SU-DHL-6 (cell line): ENCODE data around the gene IKZF2.

Experiments used
- H2AFZ ChIP-seq: fragments of 200-600 bp; sonication (generic); 2 replicates; pipeline ENCODE4 v1.6.1; 2014; ENCODE audit warnings: low read depth, mild to moderate bottlenecking, moderate library complexity, mixed read lengths, antibody characterized with exemption, low read length; ENCODE audit not compliant: severe bottlenecking
- H3F3A ChIP-seq: fragments of 200-600 bp; shearing (Covaris generic); 2 replicates; pipeline ENCODE4 v1.6.0; 2016; ENCODE audit warnings: antibody characterized with exemption, mild to moderate bottlenecking; ENCODE audit not compliant: insufficient read depth
- H3K27ac ChIP-seq: fragments of 200-600 bp; sonication (generic); 2 replicates; pipeline ENCODE4 v1.5.1; 2016; ENCODE audit warnings: low read depth, mild to moderate bottlenecking, low read length, moderate library complexity, mixed read lengths
- H3K27me3 ChIP-seq: fragments of 200-600 bp; sonication (generic), shearing (Covaris generic); 2 replicates; pipeline ENCODE4 v1.6.0; 2014; ENCODE audit warnings: mild to moderate bottlenecking, low read length
- H3K36me3 ChIP-seq: fragments of 200-600 bp; sonication (generic); 2 replicates; pipeline ENCODE4 v1.6.1; 2014; ENCODE audit warnings: mild to moderate bottlenecking, low read length, mixed read lengths
- H3K4me2 ChIP-seq: fragments of 300-600, 200-600 bp; shearing (Covaris generic), sonication (generic); 2 replicates; pipeline ENCODE4 v1.6.0; 2014; ENCODE audit warnings: low read length, low read depth, mild to moderate bottlenecking; ENCODE audit not compliant: poor library complexity, severe bottlenecking
- H3K4me3 ChIP-seq: fragments of 200-600 bp; sonication (generic); 2 replicates; pipeline ENCODE4 v1.5.1; 2014; ENCODE audit warnings: antibody characterized with exemption, low read length, mild to moderate bottlenecking, mixed read lengths; ENCODE audit not compliant: insufficient read depth, poor library complexity, severe bottlenecking
- H3K79me2 ChIP-seq: fragments of 200-600 bp; sonication (generic); 2 replicates; pipeline ENCODE4 v1.6.1; 2014; ENCODE audit warnings: mild to moderate bottlenecking, low read length, moderate library complexity; ENCODE audit not compliant: insufficient read depth
- H3K9ac ChIP-seq: fragments of 200-600 bp; sonication (generic); 2 replicates; pipeline ENCODE4 v1.7.0; 2014; ENCODE audit warnings: mild to moderate bottlenecking, low read length
- H3K9me2 ChIP-seq: fragments of 200-600 bp; sonication (generic); replicated peaks from 2 replicates; pipeline ENCODE4 v1.6.1; 2014; ENCODE audit warnings: low read length; ENCODE audit not compliant: insufficient read depth
- H3K9me3 ChIP-seq: fragments of 200-600 bp; sonication (generic); 2 replicates; pipeline ENCODE4 v1.6.1; 2014; ENCODE audit warnings: low read length, mixed read lengths; ENCODE audit not compliant: insufficient read depth
- H4K20me1 ChIP-seq: fragments of 200-600 bp; sonication (generic); 2 replicates; pipeline ENCODE4 v1.6.1; 2014; ENCODE audit warnings: low read depth, mild to moderate bottlenecking, antibody characterized with exemption, low read length, moderate library complexity, mixed read lengths
- CTCF ChIP-seq: fragments of 200-600 bp; sonication (generic); IDR thresholded peaks from one replicate; pipeline ENCODE4 v1.5.1; 2017; ENCODE audit warnings: antibody characterized with exemption, mild to moderate bottlenecking, low read length, moderate library complexity; ENCODE audit not compliant: insufficient read depth, poor library complexity, severe bottlenecking
- EZH2phosphoT487 ChIP-seq: fragments of 200-600 bp; sonication (generic), shearing (Covaris generic); conservative IDR thresholded peaks from 2 replicates; pipeline ENCODE4 v1.6.1; 2018; ENCODE audit warnings: mild to moderate bottlenecking, antibody characterized with exemption, low read length, moderate library complexity, mixed read lengths

Gene IKZF2

DNA sequence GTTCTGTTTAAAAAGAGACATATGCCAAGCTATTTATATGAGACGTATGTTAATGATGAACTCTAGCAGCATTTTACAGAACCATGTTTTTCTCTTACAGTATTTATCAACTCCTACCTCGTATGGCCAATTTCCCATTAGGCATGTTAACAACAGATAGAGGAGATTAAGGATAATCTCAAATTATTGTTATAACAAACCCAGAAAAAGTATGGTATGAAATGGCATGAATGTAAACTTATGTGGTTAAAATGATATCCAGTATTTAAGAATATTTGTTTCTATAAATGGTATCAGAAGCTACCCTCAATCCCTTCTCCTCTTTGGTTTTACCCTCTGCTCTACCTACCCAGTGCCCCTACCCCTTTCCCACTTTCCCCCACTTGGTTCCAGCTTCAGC is 132.0 kb downstream of the IKZF2 start:
- Histone ChIP-seq H3K36me3 (peaks cover 47% of the 10 kb centered on the region), H3K4me2 (no peak overlapping the region), H3K9me3 (no peaks in the 10 kb centered on the region), H3K79me2 (no peaks in the 10 kb centered on the region), H4K20me1 (no peaks in the 10 kb centered on the region), H2AFZ (no peak overlapping the region), H3K27ac (no peak overlapping the region), H3K9ac (no peak overlapping the region), H3F3A (0 out of 2 replicates have a peak, but pooled peaks cover 5% of the 10 kb centered on the region), H3K9me2 (no peaks in the 10 kb centered on the region), H3K27me3 (no peaks in the 10 kb centered on the region), H3K4me3 (no peak overlapping the region)
- TF ChIP-seq CTCF (no peak), EZH2phosphoT487 (no peak)

GRCh38 chr2:213018340-213018901 is 133.0 kb downstream of the IKZF2 start:
- Histone ChIP-seq H3K79me2 (no peaks in the 10 kb centered on the region), H3K27me3 (no peaks in the 10 kb centered on the region), H2AFZ (no peak overlapping the region), H3F3A (peaks cover 5% of the 10 kb centered on the region; the same call in 1 of the 2 replicates), H3K9me2 (no peaks in the 10 kb centered on the region), H4K20me1 (no peaks in the 10 kb centered on the region), H3K4me2 (no peak overlapping the region), H3K9ac (no peak overlapping the region), H3K36me3 (peaks cover 54% of the 10 kb centered on the region), H3K4me3 (no peak overlapping the region), H3K9me3 (no peaks in the 10 kb centered on the region), H3K27ac (no peak overlapping the region)
- TF ChIP-seq CTCF (no peak), EZH2phosphoT487 (no peak)

DNA sequence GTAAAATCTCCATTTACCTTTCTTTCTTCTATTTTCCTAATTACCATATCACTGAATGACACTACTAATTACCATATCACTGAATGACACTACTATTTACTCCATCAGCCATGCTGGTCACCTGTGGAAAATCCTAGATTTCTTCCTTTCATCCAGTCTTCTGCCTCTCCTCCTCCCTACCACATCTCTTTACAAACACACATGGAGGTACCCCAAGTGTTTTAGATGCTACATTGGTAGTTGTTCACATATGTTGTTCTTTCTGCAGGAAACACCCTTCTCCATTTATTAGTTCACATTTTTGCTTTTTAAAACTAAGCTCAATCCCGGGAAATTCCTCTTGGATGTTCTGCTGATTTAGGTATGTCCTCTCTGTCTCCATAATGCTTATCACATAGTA is 134.0 kb downstream of the IKZF2 start:
- Histone ChIP-seq H2AFZ (no peak overlapping the region), H3K9me2 (no peaks in the 10 kb centered on the region), H3K4me3 (no peak overlapping the region), H3K9ac (no peak overlapping the region), H3K27ac (no peak overlapping the region), H3K79me2 (no peaks in the 10 kb centered on the region), H3K27me3 (no peaks in the 10 kb centered on the region), H4K20me1 (no peaks in the 10 kb centered on the region), H3F3A (peaks cover under 1% of the 10 kb centered on the region; the same call in 1 of the 2 replicates), H3K9me3 (no peaks in the 10 kb centered on the region), H3K4me2 (no peak overlapping the region), H3K36me3 (peaks cover 58% of the 10 kb centered on the region)
- TF ChIP-seq CTCF = no peak
- no peak for TF ChIP-seq EZH2phosphoT487
